Keratinocyte (primary cell): ENCODE measurements around the gene CYP26C1.
A peak's percentile ranks its signal among the peaks of the same experiment; 100 is the strongest.

Experiments
- EZH2 ChIP-seq: IDR thresholded peaks from one replicate; pipeline ENCODE4 v1.6.1; 2012; ENCODE audit warnings: inconsistent platforms, mild to moderate bottlenecking, low read length, moderate library complexity
- TF ChIP-seq, protein P1 (sequence below), 3 experiments: IDR thresholded peaks in 1 of 3; conservative IDR thresholded peaks in 1 of 3; optimal IDR thresholded peaks in 1 of 3; 2 replicates in 2 of 3; 3 replicates in 1 of 3; pipeline versions ENCODE3 to v1.5.1; 2011; ENCODE audit warnings: low read length in 3 of 3, mild to moderate bottlenecking in 3 of 3, moderate library complexity in 2 of 3, control low read depth in 1 of 3, inconsistent platforms in 1 of 3; ENCODE audit not compliant: insufficient read depth in 2 of 3; ENCODE audit errors: extremely low read depth in 1 of 3

DNA sequence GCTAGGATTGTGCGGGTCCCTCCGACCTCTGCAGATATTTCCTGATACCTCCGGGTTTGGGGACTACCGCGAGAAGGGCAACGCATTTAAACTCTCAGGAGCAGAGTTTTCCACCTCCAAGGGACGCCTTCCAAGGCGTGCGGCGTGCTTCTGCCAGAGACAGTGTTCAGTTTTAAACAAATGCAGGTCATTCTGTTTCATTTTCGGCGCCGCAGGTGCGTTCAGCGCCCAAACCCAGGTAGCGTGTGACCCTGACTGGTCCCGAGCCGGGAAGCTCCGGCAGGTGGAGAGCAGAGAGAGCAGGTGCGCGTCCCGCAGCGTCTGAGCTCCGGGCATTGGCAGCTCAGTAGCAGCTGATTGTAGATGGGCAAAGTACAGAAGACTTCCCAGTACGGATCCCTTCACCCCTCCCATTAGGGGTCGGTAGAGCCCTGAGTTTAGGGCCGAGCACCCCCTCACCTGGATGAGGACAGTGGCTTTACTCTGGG, 11.7 kb downstream of the CYP26C1 start:
- TF ChIP-seq EZH2: peak; percentile 89
- TF ChIP-seq, protein P1, sequence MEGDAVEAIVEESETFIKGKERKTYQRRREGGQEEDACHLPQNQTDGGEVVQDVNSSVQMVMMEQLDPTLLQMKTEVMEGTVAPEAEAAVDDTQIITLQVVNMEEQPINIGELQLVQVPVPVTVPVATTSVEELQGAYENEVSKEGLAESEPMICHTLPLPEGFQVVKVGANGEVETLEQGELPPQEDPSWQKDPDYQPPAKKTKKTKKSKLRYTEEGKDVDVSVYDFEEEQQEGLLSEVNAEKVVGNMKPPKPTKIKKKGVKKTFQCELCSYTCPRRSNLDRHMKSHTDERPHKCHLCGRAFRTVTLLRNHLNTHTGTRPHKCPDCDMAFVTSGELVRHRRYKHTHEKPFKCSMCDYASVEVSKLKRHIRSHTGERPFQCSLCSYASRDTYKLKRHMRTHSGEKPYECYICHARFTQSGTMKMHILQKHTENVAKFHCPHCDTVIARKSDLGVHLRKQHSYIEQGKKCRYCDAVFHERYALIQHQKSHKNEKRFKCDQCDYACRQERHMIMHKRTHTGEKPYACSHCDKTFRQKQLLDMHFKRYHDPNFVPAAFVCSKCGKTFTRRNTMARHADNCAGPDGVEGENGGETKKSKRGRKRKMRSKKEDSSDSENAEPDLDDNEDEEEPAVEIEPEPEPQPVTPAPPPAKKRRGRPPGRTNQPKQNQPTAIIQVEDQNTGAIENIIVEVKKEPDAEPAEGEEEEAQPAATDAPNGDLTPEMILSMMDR (optimal IDR thresholded peaks at IDR 0.05 in 1 of 3, IDR thresholded peaks at IDR 0.05 in 1 of 3, conservative IDR thresholded peaks at IDR 0.05 in 1 of 3; ENCODE audit: extremely low read depth in 1 of 3, insufficient read depth in 2 of 3, low read length in 3 of 3): no peak
